ENCODE data around the gene DBP.
A peak's percentile ranks its signal among the peaks of the same experiment; 100 is the strongest.

DBP gene

DNA sequence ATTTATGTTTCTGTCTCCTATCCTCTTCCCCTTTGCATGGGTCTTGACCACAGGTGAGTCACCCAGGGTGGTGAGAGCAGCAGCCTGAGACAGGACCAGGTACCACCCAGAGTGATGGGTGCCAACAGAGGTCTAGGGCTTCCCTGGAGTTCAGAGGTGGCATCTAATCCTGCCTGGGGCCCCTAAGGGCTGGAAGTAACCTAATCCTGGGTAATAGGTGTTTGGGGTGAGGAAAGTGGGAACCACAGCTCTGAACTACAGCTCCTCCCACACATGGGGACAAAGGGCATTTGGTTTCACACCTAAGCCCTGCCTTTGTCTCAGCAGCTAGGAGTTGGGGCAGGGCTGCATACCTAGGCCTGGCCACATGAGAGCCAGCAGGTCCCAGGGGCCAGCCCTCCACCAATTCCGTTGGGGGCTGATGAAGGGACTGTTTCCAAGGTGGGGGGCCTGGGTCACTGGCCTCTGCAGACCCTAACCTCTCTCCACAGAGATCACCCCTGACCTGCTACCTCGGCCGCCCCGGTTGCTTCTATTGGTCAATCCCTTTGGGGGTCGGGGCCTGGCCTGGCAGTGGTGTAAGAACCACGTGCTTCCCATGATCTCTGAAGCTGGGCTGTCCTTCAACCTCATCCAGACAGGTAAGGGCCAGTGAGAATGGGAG lies 9.8 kb downstream of the DBP start:
- DNase-seq (ENCODE audit: low spot score): no peak

DNA sequence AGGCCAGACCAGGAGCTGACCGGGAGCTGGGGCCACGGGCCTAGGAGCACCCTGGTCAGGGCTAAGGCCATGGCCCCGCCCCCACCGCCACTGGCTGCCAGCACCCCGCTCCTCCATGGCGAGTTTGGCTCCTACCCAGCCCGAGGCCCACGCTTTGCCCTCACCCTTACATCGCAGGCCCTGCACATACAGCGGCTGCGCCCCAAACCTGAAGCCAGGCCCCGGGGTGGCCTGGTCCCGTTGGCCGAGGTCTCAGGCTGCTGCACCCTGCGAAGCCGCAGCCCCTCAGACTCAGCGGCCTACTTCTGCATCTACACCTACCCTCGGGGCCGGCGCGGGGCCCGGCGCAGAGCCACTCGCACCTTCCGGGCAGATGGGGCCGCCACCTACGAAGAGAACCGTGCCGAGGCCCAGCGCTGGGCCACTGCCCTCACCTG lies 11.3 kb downstream of the DBP start:
- DNase-seq (ENCODE audit: low spot score): no peak

DNA sequence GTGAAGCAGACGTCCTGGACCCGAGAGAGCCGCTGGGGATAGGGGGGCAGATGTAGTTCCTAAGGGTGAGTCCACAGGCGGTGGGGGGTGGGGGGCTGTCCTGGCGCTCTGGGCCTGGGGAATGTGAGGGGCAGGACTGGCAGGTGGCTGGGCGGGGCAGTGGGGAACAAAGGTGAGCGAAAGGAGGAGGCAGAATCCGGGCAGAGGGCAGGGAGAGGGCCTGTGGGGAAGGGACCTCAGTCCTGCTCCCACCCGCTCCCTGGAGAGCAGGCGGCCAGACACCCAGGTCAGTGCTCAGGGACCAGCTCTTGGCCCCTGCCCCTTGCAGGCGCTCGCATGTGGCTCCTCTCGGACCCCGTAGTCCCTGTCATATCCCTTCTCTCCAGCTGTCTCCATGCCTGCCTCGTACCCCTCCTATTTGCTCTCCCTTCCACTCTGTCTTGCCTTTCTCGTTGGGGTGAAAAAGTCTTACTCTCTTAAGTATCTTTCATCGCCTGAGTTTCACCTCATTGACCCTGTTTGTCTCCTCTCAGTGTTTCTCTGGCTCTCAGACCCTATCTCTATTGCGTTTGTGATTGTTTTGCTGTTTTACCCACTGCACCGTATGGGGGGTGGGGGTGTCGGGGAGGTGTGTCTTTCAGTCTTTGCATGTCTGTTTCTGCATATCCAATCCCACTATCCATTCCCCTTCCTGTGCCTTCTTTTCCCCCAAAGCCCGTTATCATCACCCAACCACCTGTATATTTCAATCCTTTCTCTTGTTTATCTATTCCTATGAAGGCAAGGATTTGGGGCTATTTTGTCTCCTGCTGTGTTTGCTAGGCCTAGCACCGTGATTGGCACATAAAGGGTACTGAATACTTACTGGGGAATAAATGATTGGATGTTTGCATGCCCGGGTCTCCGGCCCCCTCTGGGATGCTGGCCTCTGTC lies 12.1 kb downstream of the DBP start:
- DNase-seq (ENCODE audit: low spot score): no peak

DNA sequence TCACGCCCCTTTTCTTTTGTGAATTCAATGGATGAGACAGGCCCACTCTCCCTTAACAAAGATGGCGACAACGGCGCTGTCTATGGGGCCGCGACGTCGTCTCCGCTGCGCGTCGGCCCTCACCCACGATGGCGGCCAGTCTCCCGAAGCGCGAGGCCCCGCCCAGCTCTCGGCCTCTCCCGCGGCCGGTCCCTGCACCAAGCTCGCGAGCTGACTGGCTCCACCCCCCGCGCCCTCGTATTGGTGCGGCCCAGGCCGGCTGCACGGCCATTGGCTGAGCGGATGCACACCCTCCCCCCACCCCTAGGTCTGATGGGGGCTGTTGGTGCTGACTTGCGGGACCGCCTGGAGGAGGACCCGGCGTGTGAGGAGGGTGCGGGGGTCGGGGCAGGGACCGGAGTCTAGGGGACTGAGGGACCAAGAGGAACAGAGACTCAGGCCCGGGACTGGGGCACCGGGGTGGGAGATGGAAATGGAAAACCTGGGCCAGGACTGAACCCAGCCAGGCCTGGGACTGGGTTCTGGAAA lies 13.0 kb downstream of the DBP start:
- DNase-seq (ENCODE audit: low spot score): peak; percentile 92

- no peak for DNase-seq (ENCODE audit: low spot score)
Measured at GRCh38 chr19:48623556-48624066, 13.6 kb downstream of the DBP start.

- no peak for DNase-seq (ENCODE audit: low spot score)
Measured at GRCh38 chr19:48619692-48620585, 17.2 kb downstream of the DBP start.

GRCh38 chr19:48618916-48619691 lies 18.1 kb downstream of the DBP start, which contains the start of the genes RPL18 and SPHK2:
Gene RPL18, minus strand, starts transcription at chr19:48619178. Its CDS starts 35 bp downstream, at chr19:48619143.
Gene SPHK2, plus strand, starts transcription at chr19:48619506. Its CDS starts 1,009 bp downstream, at chr19:48620515.
- peak; percentile 98 for DNase-seq (ENCODE audit: low spot score)

- no peak for DNase-seq (ENCODE audit: low spot score)
Measured at GRCh38 chr19:48618278-48618915, 18.8 kb downstream of the DBP start.

DNA sequence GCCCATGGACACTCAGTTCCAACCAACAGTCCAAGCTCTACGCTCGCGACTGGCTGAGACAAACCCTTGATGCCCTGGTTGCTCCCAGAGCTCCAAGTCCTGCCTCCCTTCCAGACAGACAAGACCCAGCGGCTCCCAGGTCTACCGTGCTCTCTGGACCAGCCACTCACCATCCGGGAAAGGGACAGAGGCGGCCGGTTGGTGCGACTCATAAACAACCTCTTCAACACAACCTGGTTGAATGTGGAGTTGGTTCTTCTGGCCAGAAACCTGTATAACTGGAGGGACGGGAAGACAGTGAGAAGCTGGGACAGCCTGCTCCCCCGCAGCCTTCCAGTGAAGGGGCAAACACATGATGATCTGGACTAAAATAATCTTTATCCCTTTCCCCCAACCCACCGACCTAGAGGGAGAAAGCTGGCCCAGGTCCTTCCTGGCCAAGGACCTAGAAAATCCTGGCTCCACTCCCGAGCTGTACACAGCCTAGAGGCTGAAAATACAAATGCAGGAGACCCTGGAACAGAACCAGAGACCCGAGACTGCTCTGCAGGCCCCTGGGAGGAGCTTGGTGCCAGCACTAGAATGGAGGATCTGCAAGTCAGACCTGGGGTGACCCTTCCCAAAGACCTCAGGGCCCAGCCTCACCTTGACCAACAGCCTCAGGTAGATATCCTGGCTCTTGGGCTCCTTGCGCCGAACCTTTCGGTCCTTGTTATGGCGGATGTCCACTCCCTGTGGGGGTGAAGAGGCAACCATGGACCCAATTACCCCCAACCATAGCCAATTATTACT lies 19.8 kb downstream of the DBP start:
- DNase-seq (ENCODE audit: low spot score): no peak

- DNase-seq (ENCODE audit: low spot score): no peak
Measured at GRCh38 chr19:48616491-48617056, 20.6 kb downstream of the DBP start.

DNA sequence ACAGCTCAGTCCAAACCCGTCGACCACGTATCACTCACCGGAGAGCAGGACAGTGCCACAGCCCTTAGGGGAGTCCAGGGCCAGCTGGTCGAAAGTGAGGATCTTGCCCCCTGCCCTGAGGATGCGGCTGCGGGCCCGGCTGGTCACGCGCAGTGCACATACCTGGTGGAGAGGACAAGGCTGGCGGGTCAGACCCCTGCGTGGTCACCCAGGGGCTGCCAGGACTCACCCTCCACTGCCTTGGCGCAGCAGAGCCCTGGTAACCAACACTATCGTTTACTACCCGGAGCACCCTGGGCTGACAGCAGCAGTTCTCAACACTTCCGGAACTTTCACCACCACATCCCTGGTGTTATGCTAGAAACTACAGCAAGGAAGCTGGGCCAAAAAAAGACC lies 21.1 kb downstream of the DBP start:
- DNase-seq (ENCODE audit: low spot score): no peak

GRCh38 chr19:48615231-48616040 lies 21.7 kb downstream of the DBP start:
- no peak for DNase-seq (ENCODE audit: low spot score)

- peak; percentile 85 for DNase-seq (ENCODE audit: low spot score)
Measured at GRCh38 chr19:48614436-48615230, 22.5 kb downstream of the DBP start, which contains the start of gene FAM83E. Gene FAM83E, minus strand, starts transcription at chr19:48615076. Its CDS starts 1,704 bp downstream, at chr19:48613372.

DNA sequence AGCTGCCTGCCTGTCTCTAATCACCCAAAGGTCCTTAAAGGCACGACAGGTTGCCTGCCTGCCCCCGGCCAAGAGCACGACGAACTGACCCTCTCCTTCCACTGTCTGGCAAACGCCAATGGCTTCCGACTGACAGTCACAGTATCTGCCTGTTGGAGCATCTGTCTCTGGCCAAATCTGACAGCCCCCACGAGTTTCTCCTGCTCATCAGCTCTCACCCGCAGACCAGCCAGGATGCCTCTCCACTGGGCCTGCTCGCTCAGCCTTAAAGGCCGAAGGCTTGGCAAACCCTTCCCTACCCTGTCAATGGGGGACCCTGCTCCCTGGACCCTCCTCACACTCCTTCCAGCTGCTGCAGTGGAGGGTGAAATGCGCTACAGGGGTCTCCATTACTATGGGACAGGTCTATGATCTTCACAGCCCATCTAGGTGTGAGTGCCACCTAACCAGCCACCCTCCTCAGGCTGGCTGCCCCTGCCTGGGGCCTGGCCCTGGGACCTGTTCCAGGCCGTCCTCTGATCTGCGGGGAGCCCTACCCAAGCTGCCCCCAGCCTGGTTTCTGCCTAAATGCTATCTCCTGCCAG lies 23.2 kb downstream of the DBP start:
- DNase-seq (ENCODE audit: low spot score): no peak

DNA sequence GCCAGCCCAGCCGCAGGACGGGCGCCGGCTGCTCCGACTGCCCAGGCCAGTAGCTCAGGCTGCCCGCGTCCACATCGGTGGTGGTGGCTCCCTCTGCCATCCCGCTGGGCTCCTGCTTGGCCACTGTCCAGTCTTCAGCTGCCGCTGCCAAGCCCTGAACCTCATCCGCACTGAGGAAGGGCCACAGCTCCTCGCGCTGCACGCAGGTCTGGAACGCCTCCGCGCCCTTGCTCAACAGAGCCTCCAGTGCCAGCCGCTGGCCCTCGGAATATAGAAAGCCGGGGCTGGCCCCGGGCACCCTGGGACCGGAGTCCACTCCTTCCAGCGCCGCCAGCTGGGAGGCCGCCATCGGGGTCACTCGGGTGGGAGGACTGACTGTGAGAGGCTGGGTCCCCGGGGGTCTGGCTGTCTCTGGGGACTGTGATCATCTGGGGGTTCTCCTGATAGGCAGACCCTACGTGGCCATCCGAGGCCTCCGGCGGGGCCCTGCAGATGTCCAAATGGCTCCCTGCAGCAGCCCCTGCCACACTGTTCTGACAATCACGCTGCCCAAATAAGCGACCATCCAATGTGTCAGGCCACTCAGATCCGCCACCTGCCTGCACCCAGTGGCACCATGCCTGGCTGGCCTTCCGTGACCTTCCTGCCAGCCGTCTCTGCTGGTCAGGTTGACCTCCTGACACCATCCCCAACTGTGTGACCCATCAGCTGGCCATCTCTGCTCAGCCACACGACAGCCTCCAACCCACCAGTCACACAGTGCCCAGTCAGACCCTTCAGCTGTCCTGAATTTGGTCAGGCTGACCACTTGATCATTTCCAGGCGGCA lies 23.9 kb downstream of the DBP start:
- DNase-seq (ENCODE audit: low spot score): no peak

DNA sequence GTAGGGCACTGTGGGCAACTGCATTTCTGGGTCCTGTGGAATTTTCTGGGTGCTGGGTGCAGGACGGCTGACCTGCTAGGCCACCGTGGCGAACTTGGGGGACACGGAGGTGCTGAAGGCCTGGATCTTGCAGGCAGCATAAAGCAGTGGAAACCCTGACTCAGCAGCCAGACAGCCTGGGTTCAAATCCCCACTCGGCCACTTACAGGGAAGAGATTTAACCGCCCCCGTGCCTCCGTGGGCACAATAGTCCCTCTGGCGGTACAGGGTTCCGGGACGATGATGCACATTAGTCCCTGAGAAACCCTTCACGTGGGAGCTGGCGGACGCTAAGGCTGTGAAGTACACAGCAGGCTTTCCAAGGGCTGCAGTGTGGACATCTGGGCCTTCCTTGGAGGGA lies 25.3 kb downstream of the DBP start:
- no peak for DNase-seq (ENCODE audit: low spot score)
